Measurements from ENCODE around the gene SLC25A51.
"Not testable (repeated sequence)": the region's sequence is repeated elsewhere in the genome, so short reads cannot be mapped to it uniquely, and the experiment has no call there.

GRCh38 chr9:37891042-37891441 lies 12.9 kb downstream of the SLC25A51 start:
- TF ChIP-seq CTCF, POLR2A (IDR thresholded peaks at IDR 0.05): not testable (repeated sequence)
